Amygdala (tissue), 56 donors: ENCODE results near the gene BTAF1.

Experiments used
- DNase-seq, 56 donors: peaks; one replicate each; lab custom pipeline; 2025; lab: John Stamatoyannopoulos, UW

Gene BTAF1

GRCh38 chr10:92038949-92039348 is 115.4 kb downstream of the BTAF1 start:
- no peak for DNase-seq

GRCh38 chr10:92042541-92042940 is 119.0 kb downstream of the BTAF1 start:
- DNase-seq: no peak

GRCh38 chr10:92045641-92046106 is 122.1 kb downstream of the BTAF1 start:
- DNase-seq: no peak

DNA sequence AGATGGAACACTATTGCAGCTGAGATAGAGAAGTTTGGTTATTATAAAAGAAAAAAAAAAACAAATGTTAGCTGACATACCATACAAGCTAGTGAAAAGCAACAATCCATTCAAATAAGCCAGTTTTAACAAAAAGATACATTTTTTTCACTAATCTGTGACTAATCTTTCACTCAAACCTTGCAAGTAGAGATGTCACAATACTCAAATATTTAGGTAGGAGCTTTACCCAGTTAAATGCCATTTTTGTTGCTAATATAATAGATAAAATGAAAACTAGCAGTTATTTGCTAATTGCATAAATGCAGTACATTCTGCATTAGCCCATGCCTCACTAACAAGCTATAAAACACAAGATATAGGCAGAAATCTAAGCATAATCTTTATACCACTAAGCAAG is 123.6 kb downstream of the BTAF1 start:
- no peak for DNase-seq

DNA sequence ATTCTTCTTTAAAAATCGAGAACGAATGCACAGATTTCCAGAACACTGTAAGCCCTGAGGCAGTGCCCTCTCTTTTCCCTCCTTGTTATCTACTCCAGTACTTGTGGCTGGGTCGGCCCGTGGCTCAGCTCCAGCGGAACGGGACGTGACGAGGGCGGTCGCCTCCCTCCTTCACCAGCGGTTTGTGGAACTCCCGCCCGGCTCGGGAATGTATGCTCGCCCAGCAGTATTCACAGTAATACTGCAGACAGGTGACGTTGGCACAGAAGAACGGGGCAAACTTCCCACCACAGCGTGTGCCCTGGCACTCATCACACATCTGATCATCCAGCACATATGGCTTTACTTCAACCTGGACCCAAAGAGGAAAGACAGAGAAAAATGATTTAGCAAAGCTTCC is 128.5 kb downstream of the BTAF1 start:
- no peak for DNase-seq

- DNase-seq: no peak
These were observed 129.2 kb downstream of the BTAF1 start for GRCh38 chr10:92052741-92053140.

DNA sequence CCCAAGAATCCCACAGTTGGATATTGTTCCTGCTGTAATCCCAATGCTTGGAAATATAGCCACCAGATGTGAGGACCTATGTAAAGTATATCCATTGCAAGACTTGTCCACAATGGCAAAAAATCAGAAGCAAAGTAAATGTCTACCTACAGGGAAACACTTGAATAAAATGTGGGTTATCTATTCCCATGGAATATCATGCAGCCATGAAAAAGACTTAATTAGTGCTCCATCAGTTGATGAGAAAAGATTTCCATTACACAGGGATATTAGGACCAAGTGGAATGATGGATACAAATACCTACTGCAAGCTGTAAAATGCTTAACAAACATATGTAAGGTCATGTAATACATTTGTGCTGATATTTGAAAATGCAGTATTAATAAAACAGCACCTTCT is 131.2 kb downstream of the BTAF1 start:
- DNase-seq: no peak

DNA sequence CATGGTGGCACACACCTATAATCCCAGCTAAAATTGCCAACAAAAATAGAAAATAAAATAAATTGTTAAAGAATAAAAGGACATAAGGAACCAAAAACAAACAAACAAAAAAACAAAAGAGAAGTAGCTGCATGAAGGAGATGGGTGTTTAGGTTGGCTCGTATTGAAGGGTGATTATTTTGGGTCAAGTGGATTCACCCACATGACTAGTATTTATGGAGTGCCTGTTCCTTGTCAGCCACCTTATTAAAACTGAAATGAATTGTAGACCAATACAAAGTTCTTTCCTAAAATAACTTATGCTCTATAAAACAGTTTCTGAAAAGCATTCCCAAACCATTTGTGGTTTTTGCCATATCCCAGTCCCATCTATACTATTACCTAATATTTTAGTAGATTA is 138.7 kb downstream of the BTAF1 start:
- no peak for DNase-seq

- DNase-seq: no peak
These were observed 140.9 kb downstream of the BTAF1 start for GRCh38 chr10:92064506-92064905.

DNA sequence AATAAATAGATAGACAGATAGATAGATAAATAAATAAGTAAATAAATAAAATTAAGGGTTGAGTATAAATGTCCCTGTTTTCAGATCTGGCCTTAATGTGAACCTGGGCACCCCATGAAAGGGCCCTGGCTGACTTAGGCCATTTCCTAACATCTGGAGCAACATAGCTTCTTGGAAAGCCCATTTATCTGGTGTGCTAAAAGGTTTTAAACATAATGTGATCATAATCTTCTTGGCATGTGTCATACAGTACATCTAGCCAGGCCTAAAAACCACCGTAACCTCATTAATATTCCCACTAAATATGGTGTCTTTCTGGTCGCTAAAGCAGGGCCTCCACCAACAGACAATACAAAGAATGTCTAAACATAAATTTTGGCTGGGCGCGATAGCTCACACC is 142.8 kb downstream of the BTAF1 start:
- no peak for DNase-seq

DNA sequence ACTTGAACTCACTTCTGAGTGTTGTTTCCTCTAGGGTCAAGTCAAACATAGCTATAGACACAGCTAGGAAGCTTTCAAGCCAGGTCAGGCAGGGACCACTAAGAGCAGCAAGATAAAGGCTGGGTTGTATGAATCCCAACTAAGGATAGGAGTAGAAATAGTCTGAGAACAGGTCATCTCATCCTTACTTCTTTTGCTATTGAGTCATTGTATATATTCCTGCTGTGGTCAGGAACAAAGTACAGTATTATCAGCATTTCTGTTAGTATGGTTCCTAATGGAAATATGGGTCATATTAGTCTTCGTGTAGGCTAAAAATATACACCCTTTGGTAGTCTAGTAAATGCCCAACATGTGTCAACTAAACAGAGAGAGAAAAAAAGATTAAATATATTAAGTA is 145.3 kb downstream of the BTAF1 start:
- no peak for DNase-seq

DNA sequence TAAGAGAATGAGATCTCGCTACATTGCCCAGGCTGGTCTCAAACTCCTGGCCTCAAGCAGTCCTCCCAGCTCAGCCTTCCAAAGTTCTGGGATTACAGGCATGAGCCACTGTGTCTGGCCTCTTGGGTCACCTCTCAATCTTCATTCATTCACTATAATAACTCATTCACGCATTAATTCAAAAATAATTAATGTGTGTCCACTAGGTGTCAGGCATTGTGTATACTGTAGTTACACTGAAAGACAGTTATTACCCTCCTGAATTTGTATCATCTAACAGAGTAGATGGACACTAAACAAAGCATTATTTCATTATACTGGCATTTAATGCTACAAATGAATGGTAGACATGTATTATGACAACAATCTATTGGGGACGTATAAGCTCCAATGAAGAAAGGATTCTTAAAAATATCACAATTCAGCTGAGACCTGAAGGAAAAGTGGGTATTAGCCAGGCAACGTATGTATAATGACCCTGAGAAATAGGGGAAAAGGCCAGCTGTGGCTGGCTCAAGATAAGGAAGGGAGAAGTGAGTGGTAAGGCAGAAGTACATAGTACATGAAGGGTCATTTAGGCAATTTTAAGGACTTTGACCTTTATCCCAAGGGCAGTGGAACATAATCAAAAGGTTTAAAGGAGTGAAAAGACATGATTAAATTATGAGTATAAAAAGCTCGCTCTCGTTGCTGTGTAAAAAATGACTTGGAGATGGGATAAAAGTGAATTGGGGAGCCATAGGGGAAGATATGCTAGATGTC is 150.7 kb downstream of the BTAF1 start:
- no peak for DNase-seq

DNA sequence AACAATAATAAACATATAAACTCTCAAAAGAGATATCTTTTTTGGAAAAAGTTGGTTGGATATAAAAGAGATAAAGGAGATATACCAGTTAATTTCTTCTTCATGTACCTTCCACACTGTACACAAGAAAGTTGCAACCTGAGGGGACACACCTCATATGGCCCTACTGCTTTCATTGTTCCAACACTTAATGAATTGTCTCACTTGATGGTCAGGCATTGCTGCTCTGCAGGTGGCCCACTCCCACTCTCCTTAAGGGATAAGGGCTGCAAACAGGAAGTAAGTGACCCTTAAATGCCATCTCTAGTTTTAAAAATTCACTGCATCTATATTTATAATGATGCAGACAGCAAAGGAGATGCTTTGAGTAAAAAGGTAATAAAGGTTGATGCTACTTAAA is 152.3 kb downstream of the BTAF1 start:
- no peak for DNase-seq

DNA sequence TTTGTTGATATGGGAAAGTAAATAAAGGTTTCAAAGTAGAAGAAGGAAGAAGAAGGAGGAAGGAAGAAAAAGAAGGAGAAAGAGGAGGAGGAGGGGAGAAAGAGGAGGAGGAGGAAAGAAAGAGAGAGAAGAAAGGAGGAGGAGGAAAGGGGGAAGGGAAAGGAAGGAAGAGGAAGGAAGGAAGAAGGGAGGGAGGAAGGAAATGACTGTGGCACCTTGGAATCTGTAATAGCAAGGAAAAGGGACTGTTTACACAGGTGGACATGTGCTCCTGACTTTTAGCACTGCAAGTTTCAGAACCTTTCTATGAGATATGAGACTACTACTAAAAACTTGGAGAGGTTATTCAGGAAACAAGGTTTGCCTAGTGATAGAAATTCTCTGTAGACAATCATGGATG is 153.2 kb downstream of the BTAF1 start:
- DNase-seq: no peak

DNA sequence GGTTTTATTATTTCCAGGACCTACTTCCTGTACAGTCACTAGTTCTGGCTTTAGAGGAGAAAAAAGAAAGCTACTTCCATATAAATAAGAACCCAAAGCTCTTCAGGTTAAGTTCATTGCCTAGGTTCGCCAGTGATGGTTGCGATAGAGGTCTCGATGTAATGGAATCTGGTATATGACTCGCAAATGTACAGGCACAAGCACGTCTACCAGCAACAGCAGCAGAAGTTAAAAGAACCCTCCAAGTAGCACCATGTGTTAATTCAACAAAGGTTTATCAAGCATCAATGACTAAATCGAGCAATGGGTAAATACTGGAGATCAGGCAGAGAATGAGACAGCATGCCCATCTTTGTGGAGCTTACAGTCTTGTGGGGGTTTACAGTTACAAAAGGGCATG is 155.4 kb downstream of the BTAF1 start:
- DNase-seq: no peak
